ENCODE data around the gene THAP11.

The THAP11 gene

DNA sequence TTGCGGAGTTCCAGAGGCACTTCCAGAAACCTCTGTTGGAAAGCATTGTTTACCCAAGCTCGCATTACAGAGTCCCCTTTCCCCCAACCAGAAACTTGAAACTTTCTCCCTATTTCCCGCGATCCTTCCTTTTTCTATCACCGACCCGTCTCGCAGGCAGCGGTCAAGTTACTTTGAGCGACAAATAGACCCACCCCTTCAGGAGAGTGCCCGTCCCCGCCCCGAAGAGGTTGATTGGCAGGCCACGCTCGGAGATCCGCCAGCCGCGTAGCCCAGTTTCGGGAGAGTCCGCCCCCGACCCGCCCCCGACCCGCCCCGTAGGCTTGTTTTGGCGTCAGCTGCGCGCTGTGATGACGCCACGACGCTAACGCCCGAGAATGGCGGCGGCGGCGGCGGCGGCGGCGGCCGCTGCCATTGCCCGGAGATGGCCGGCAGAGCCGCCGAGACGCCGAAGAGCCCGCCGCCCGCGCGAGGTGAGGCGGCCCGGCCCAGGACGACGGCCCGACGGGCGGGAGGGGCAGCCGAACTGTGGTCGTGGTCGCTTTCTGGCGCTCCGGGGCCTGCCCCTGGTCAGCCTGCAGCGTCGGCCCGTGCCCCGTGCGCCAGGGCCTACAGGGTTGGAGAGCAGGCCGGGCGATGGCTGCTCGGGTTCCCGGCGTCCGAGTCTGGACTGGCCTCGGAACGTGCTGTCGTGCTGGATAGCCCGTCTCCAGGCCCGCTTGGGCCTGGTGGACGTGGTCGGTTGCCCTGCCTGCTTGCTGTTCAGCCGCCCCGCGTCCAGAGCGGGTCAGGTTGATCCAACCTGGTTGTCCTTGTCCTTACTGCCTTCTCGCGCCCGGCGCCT is 51.0 kb downstream of the THAP11 start, which contains the start of gene PSKH1:
TSS of gene PSKH1 (plus strand) at position 356 of the 844 bp plus-strand sequence. CDS start 15,496 bp downstream, outside the sequence.
- H3K4me1 ChIP-seq (ENCODE audit: control insufficient read depth, insufficient read depth, low read length): peaks cover 4% of the 10 kb centered on the region
- H3K4me3 ChIP-seq (ENCODE audit: low read depth, low read length): peak within 1 kb of the TSS; percentile 98
- no peaks in the 10 kb centered on the region for H3K9me3 ChIP-seq (ENCODE audit: control insufficient read depth, insufficient read depth, low read length)
- no peaks in the 10 kb centered on the region for H3K36me3 ChIP-seq (ENCODE audit: control insufficient read depth, insufficient read depth, low read length)
- H3K27me3 ChIP-seq (ENCODE audit: control insufficient read depth, insufficient read depth, low read length): no peaks in the 10 kb centered on the region
- H3K9ac ChIP-seq (ENCODE audit: low read depth, low read length): peak within 1 kb of the TSS; percentile 91
